Activated B cell treated with CpG ODN at 0.5 μM for 24 hours (primary cell): ENCODE results near the gene SEPTIN5. TPM values are rescaled to one million over a fixed set of nuclear protein-coding genes. Genes with fewer than 3 reads are reported as not detected.

Source experiments
- ATAC-seq: fragments of 200-7000 bp; cut with Tn5 transposase; one replicate; pipeline ENCODE4 v1.10.0; 2021; ENCODE audit warnings: low read depth, mild to moderate bottlenecking, moderate library complexity
- CTCF ChIA-PET: fragments of 350-600 bp; sonication (Branson Sonifier 250); formaldehyde crosslinking; loops from one replicate; lab custom pipeline; 2021; ENCODE audit warnings: antibody characterized with exemption; lab: Charles Lee
- POLR2A ChIA-PET: fragments of 350-600 bp; sonication (Branson Sonifier 250); formaldehyde crosslinking; loops from one replicate; lab custom pipeline; 2021; ENCODE audit warnings: antibody characterized with exemption; lab: Charles Lee
- DNase-seq: peaks from one replicate; pipeline ENCODE4 v3.0.0; 2022
- H3K27ac Mint-ChIP-seq: one replicate; pipeline ENCODE4 v1.8.0; 2020; ENCODE audit warnings: mixed read lengths
- H3K27me3 Mint-ChIP-seq: one replicate; pipeline ENCODE4 v1.8.0; 2021; ENCODE audit warnings: mixed read lengths
- H3K36me3 Mint-ChIP-seq: one replicate; pipeline ENCODE4 v1.8.0; 2021; ENCODE audit warnings: low read depth, mixed read lengths
- H3K4me1 Mint-ChIP-seq: one replicate; pipeline ENCODE4 v1.8.0; 2021; ENCODE audit warnings: mixed read lengths
- H3K4me3 Mint-ChIP-seq: one replicate; pipeline ENCODE4 v1.8.0; 2020; ENCODE audit warnings: mild to moderate bottlenecking, mixed read lengths
- H3K9me3 Mint-ChIP-seq: one replicate; pipeline ENCODE4 v1.8.0; 2020; ENCODE audit warnings: mixed read lengths
- CTCF ChIP-seq: fragments of 200-600 bp; IDR thresholded peaks from one replicate; pipeline ENCODE4 v1.8.0; 2022; ENCODE audit warnings: antibody characterized with exemption, mild to moderate bottlenecking
- intact Hi-C: fragments of 100-400 bp; cut with micrococcal nuclease; formaldehyde crosslinking; loops from one replicate; pipeline ENCODE4 v1.15.1; 2024
- total RNA-seq: library from RNA; stranded (reverse); gene quantifications from 2 replicates; pipeline ENCODE4 v1.2.3, GENCODE V29; 2022

The SEPTIN5 gene
- total RNA-seq, 1 donor from 2014 or later, result not detected

- ChIA-PET POLR2A (no interaction called here), CTCF (no interaction called here)
- ATAC-seq, result no peak
- no peak for DNase-seq
- H3K9me3 Mint-ChIP-seq, result peaks cover 4% of the 10 kb centered on the region
- intact Hi-C loops, result no loop called here
- peaks cover 35% of the 10 kb centered on the region for H3K27me3 Mint-ChIP-seq
- no peak for TF ChIP-seq CTCF
- no peak overlapping the region for H3K27ac Mint-ChIP-seq
- no peaks in the 10 kb centered on the region for H3K4me1 Mint-ChIP-seq
- no peak overlapping the region for H3K4me3 Mint-ChIP-seq
- no peaks in the 10 kb centered on the region for H3K36me3 Mint-ChIP-seq
Measured at GRCh38 chr22:19678949-19679521, 35.3 kb upstream of the SEPTIN5 start.

GRCh38 chr22:19679522-19680101 is 34.7 kb upstream of the SEPTIN5 start:
- POLR2A ChIA-PET, result no interaction called here
- no peak for ATAC-seq
- Mint-ChIP-seq H3K27ac (no peak overlapping the region), H3K27me3 (peaks cover 30% of the 10 kb centered on the region), H3K4me1 (no peaks in the 10 kb centered on the region), H3K9me3 (peaks cover 4% of the 10 kb centered on the region), H3K36me3 (no peaks in the 10 kb centered on the region), H3K4me3 (no peak overlapping the region)
- no peak for TF ChIP-seq CTCF
- intact Hi-C loops, result no loop called here
- CTCF ChIA-PET, result no interaction called here
- no peak for DNase-seq

- ChIA-PET CTCF (no interaction called here), POLR2A (no interaction called here)
- no peak for TF ChIP-seq CTCF
- H3K36me3 Mint-ChIP-seq, result no peaks in the 10 kb centered on the region
- no peaks in the 10 kb centered on the region for H3K4me1 Mint-ChIP-seq
- H3K27me3 Mint-ChIP-seq, result peaks cover 24% of the 10 kb centered on the region
- no peak overlapping the region for H3K4me3 Mint-ChIP-seq
- no peak for ATAC-seq
- H3K27ac Mint-ChIP-seq, result no peak overlapping the region
- H3K9me3 Mint-ChIP-seq, result peaks cover 4% of the 10 kb centered on the region
- no peak for DNase-seq
- intact Hi-C loops, result no loop called here
Measured at GRCh38 chr22:19680287-19680881, 33.9 kb upstream of the SEPTIN5 start.

- H3K27ac Mint-ChIP-seq, result no peak overlapping the region
- H3K4me1 Mint-ChIP-seq, result no peaks in the 10 kb centered on the region
- H3K27me3 Mint-ChIP-seq, result peaks cover 19% of the 10 kb centered on the region
- ChIA-PET CTCF (no interaction called here), POLR2A (no interaction called here)
- TF ChIP-seq CTCF, result no peak
- ATAC-seq (no peak), DNase-seq (no peak)
- H3K4me3 Mint-ChIP-seq, result no peak overlapping the region
- peaks cover 4% of the 10 kb centered on the region for H3K9me3 Mint-ChIP-seq
- intact Hi-C loops, result no loop called here
- no peaks in the 10 kb centered on the region for H3K36me3 Mint-ChIP-seq
Measured at GRCh38 chr22:19680911-19681862, 33.1 kb upstream of the SEPTIN5 start.

GRCh38 chr22:19681863-19682245 is 32.4 kb upstream of the SEPTIN5 start:
- peaks cover 19% of the 10 kb centered on the region for H3K27me3 Mint-ChIP-seq
- H3K4me3 Mint-ChIP-seq, result no peak overlapping the region
- POLR2A ChIA-PET, result no interaction called here
- CTCF ChIA-PET, result no interaction called here
- no peak overlapping the region for H3K27ac Mint-ChIP-seq
- intact Hi-C loops, result no loop called here
- peaks cover 4% of the 10 kb centered on the region for H3K9me3 Mint-ChIP-seq
- H3K36me3 Mint-ChIP-seq, result no peaks in the 10 kb centered on the region
- TF ChIP-seq CTCF, result no peak
- ATAC-seq (no peak), DNase-seq (no peak)
- no peaks in the 10 kb centered on the region for H3K4me1 Mint-ChIP-seq
